Measurements from ENCODE around the gene MEIS2. TPM values are rescaled to one million over a fixed set of nuclear protein-coding genes. Genes with fewer than 3 reads are reported as not detected.

The MEIS2 gene
- total RNA-seq, 6 experiments from 2014 or later: 31.8 to 48.0 (median 42.8) TPM

DNA sequence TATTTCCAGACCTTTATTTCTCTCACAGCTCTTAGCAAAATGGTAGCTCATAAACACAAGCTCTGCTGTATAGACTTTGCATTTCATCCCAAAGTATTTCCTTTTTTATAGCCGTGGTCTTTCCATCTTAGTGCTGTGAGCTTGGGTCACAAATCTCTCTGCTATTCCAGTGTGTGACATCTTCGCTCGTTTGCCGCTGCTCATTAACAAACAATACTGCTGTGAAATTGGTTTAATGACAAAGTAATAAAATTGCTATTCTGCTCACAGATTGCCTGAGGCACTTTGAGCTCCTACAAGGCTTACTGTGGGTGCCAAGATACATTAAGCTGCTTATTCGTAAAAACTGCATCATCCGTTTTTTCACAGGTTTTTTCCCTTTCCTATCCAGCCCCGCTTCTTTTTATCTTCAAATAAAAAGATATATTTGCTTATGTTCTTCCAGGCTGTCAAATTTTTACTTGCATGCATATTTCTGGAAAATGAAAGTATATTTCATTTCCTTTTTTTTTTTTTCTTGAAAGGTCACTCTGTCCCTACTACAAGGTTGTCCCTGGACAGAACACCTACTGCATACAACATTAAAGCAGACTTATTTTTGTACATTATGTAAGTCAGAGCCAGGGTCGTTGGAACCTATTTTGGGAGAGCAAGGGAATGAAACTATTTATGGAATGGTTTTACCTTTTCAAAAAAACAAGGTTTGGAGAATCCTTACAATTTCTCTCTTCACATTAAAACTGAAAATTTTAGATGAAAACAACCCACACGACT, 174.5 kb downstream of the MEIS2 start:
- Mint-ChIP-seq H3K36me3 (ENCODE audit: low read depth) (peaks cover 53% of the 10 kb centered on the region), H3K4me3 (no peak overlapping the region), H3K4me1 (ENCODE audit: low read depth) (peaks cover 25% of the 10 kb centered on the region), H3K9me3 (no peaks in the 10 kb centered on the region), H3K27me3 (ENCODE audit: insufficient read depth) (no peaks in the 10 kb centered on the region; the same call in 1 of the 2 replicates), H3K27ac (no peak overlapping the region)
- DNase-seq: no peak
- TF ChIP-seq, protein P1, sequence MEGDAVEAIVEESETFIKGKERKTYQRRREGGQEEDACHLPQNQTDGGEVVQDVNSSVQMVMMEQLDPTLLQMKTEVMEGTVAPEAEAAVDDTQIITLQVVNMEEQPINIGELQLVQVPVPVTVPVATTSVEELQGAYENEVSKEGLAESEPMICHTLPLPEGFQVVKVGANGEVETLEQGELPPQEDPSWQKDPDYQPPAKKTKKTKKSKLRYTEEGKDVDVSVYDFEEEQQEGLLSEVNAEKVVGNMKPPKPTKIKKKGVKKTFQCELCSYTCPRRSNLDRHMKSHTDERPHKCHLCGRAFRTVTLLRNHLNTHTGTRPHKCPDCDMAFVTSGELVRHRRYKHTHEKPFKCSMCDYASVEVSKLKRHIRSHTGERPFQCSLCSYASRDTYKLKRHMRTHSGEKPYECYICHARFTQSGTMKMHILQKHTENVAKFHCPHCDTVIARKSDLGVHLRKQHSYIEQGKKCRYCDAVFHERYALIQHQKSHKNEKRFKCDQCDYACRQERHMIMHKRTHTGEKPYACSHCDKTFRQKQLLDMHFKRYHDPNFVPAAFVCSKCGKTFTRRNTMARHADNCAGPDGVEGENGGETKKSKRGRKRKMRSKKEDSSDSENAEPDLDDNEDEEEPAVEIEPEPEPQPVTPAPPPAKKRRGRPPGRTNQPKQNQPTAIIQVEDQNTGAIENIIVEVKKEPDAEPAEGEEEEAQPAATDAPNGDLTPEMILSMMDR (IDR thresholded peaks at IDR 0.05): no peak

DNA sequence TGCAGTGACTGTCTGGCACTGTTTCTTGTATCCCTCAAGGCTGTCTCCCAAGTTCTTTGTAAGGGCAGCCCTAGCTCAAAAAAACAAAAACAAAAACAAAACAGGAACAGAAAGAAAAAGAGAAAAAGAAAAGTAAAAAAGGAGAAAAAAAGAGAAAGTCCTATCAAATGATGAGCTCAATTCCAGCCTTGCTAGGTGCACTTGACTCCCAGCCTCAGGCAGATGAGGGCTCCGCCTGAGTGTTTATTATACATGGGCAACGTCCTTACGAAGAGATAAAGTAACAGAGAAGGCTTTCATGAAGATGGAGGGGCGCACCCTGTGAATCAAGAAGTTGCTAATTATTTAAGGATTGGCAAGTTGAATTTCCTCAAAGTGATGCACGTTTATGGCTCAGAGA, 175.3 kb downstream of the MEIS2 start:
- no peaks in the 10 kb centered on the region for H3K9me3 Mint-ChIP-seq
- H3K4me3 Mint-ChIP-seq: no peak overlapping the region
- no peaks in the 10 kb centered on the region; the same call in 1 of the 2 replicates for H3K27me3 Mint-ChIP-seq (ENCODE audit: insufficient read depth)
- peaks cover 52% of the 10 kb centered on the region for H3K36me3 Mint-ChIP-seq (ENCODE audit: low read depth)
- H3K27ac Mint-ChIP-seq: no peak overlapping the region
- H3K4me1 Mint-ChIP-seq (ENCODE audit: low read depth): peaks cover 25% of the 10 kb centered on the region
- TF ChIP-seq, protein P1 (IDR thresholded peaks at IDR 0.05): no peak
- no peak for DNase-seq

DNA sequence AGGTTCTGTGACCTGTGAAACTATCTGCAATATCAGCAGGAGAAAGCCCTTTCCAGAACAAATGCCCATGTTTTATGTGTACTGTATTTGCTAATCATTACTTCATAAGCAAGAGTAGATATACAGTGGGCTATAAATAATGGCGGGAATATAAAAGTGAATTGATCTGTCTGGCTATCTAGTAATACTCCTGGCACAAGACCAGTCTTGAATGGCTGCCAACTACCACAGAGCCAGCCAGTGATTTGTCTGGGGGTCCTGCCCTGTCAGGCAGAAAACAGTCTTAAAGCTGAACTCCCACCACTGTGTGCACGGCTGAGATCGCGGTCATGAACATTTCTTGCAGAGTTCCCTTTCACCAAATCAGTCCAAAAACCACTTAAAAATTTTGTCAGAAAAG, 176.3 kb downstream of the MEIS2 start:
- Mint-ChIP-seq H3K4me1 (ENCODE audit: low read depth) (peaks cover 20% of the 10 kb centered on the region), H3K9me3 (no peaks in the 10 kb centered on the region), H3K27ac (no peak overlapping the region), H3K36me3 (ENCODE audit: low read depth) (peaks cover 43% of the 10 kb centered on the region), H3K4me3 (no peak overlapping the region), H3K27me3 (ENCODE audit: insufficient read depth) (no peaks in the 10 kb centered on the region; the same call in 1 of the 2 replicates)
- no peak for DNase-seq
- TF ChIP-seq, protein P1 (IDR thresholded peaks at IDR 0.05): no peak

DNA sequence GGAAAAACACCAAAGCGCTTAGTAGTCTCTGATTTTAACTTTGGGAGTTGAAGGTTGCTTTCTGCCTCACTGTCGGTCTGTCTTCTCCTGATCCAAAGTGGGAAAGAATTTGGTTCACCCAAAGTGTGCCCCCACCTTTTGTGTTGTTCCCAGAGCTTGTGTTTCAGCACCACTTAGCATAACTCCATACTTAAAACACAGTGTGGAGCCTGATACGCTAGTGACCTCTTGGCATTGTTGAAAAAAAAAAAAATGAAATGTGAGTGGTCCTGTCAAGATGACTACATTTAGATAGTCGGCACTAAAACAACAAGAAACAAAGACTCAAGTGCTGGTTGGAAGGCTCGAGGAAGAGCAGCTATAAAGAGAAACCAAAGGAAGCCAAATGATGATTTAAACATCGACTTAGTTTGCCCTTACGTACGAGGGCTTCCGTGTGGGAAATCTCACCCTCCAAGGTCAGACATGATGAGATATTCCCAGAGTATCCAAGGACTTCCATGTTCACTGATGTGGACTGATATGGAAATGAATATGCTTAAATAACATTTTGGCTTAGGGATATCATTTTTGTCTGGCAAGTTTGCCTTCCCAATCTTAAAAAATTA, 178.8 kb downstream of the MEIS2 start:
- H3K27me3 Mint-ChIP-seq (ENCODE audit: insufficient read depth): no peaks in the 10 kb centered on the region; the same call in 1 of the 2 replicates
- H3K36me3 Mint-ChIP-seq (ENCODE audit: low read depth): peaks cover 53% of the 10 kb centered on the region
- no peak overlapping the region for H3K27ac Mint-ChIP-seq
- TF ChIP-seq, protein P1 (IDR thresholded peaks at IDR 0.05): no peak
- no peaks in the 10 kb centered on the region for H3K9me3 Mint-ChIP-seq
- no peak overlapping the region for H3K4me3 Mint-ChIP-seq
- peaks cover 21% of the 10 kb centered on the region for H3K4me1 Mint-ChIP-seq (ENCODE audit: low read depth)
- DNase-seq: no peak

DNA sequence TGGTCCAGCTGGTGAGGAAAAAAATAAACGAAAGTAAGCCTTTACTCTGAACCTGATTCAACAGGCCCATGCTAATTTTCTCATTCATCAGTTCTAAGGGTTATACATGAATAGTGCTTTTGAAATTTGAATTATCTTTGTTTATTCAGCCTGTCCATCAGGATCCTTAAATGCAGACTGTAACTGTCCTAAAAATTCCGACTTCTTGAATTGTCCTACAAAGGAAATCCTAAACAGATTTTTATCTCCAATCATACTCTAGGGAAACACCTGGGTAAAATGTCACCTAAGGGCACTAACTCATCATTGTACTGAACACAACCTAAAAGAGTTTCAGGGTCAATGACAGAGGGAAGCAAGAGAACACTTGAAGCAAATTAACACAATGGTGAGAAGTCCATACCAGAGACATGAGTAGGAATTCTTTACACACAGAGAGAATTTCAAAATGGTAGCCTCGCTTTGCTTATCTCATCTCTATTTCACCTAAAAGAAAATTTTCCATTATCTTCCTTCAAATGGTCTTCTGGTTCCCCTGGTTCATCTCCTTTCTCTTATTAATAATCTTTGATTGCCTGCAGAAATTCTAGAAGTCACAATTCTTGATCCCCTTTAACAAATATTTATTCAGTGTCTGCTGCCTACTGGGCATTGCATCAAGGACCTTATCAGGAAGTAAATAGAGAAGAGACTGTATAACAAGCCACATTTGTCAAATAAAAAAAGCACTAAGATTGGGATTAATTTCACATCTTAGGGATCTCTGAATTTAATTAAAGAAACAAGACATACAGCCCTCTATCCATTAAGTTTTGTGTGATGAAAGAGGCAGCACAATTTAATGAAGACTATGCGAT, 182.7 kb downstream of the MEIS2 start:
- H3K4me1 Mint-ChIP-seq (ENCODE audit: low read depth): peaks cover 17% of the 10 kb centered on the region
- H3K36me3 Mint-ChIP-seq (ENCODE audit: low read depth): peaks cover 54% of the 10 kb centered on the region

More for the DNA sequence above, 182.7 kb downstream of the MEIS2 start:
- TF ChIP-seq, protein P1 (IDR thresholded peaks at IDR 0.05): no peak
- DNase-seq: no peak
- Mint-ChIP-seq H3K27ac (no peak overlapping the region), H3K27me3 (ENCODE audit: insufficient read depth) (no peaks in the 10 kb centered on the region; the same call in 1 of the 2 replicates), H3K4me3 (no peak overlapping the region), H3K9me3 (no peaks in the 10 kb centered on the region)

All from HFFc6 (cell line).